Calu3 (cell line): ENCODE data around the gene IQSEC3. TPM values are rescaled to one million over a fixed set of nuclear protein-coding genes. Genes with fewer than 3 reads are reported as not detected.

Experiments used
- BruUV-seq: library from RNA; stranded (reverse); fragments of 400-500 nt; replicated peaks from 2 replicates; lab custom pipeline; 2021; lab: Mats Ljungman, UMichigan
- CTCF ChIA-PET: fragments of 300-600 bp; sonication (Branson Sonifier 250); formaldehyde crosslinking; loops from one replicate; lab custom pipeline; 2022; ENCODE audit warnings: antibody characterized with exemption; lab: Charles Lee
- DNase-seq: peaks from one replicate; pipeline ENCODE4 v3.0.0; 2022
- H3K27ac Mint-ChIP-seq: one replicate; pipeline ENCODE4 v1.8.0; 2022; ENCODE audit warnings: mixed read lengths; ENCODE audit not compliant: unreplicated experiment
- H3K27me3 Mint-ChIP-seq: one replicate; pipeline ENCODE4 v1.8.0; 2022; ENCODE audit warnings: mixed read lengths; ENCODE audit not compliant: unreplicated experiment
- H3K36me3 Mint-ChIP-seq: one replicate; pipeline ENCODE4 v1.8.0; 2022; ENCODE audit warnings: mild to moderate bottlenecking, moderate library complexity, mixed read lengths; ENCODE audit not compliant: insufficient read depth, unreplicated experiment
- H3K4me1 Mint-ChIP-seq: one replicate; pipeline ENCODE4 v1.8.0; 2022; ENCODE audit warnings: mild to moderate bottlenecking, low read depth, mixed read lengths; ENCODE audit not compliant: unreplicated experiment
- H3K4me3 Mint-ChIP-seq: one replicate; pipeline ENCODE4 v1.8.0; 2022; ENCODE audit warnings: mild to moderate bottlenecking, low read depth, moderate library complexity, mixed read lengths; ENCODE audit not compliant: unreplicated experiment
- H3K9me3 Mint-ChIP-seq: one replicate; pipeline ENCODE4 v1.8.0; 2022; ENCODE audit warnings: low read depth, mixed read lengths; ENCODE audit not compliant: unreplicated experiment
- CTCF ChIP-seq: fragments of 200-600 bp; IDR thresholded peaks from one replicate; pipeline ENCODE4 v1.8.0; 2022; ENCODE audit warnings: antibody characterized with exemption; ENCODE audit not compliant: unreplicated experiment
- intact Hi-C: fragments of 100-400 bp; cut with micrococcal nuclease; formaldehyde crosslinking; loops from one replicate; pipeline ENCODE4 v1.10.0; 2022; ENCODE audit not compliant: unreplicated experiment
- total RNA-seq: library from RNA; stranded (reverse); gene quantifications from 2 replicates; pipeline ENCODE4 v1.2.3, GENCODE V29; 2022

The IQSEC3 gene
- total RNA-seq, 1 experiment from 2014 or later: not detected

DNA sequence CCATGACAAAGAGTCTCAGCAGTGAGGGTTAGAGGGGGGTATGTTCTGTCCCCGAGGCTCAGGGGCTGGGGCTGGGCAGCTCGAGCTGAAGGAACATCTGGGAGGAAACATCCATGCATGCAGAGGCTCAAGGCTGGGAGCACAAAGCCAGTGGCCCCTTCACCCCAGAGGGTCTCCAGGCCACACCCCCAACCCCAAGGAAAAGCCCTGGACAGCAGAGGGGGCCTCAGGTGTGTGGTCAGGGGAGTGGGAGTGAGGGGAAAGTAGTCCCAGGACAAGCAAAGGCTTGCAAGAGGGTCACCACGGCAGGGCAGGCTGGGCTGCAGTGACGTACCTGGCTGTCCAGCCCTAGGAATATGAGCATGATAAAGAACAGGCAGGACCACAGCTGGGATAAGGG is 129.9 kb downstream of the IQSEC3 start:
- TF ChIP-seq CTCF: no peak
- H3K27ac Mint-ChIP-seq: no peak overlapping the region
- CTCF ChIA-PET: no interaction called here
- no peaks in the 10 kb centered on the region for H3K4me1 Mint-ChIP-seq
- peaks cover 71% of the 10 kb centered on the region for H3K27me3 Mint-ChIP-seq
- no peaks in the 10 kb centered on the region for H3K9me3 Mint-ChIP-seq
- no peaks in the 10 kb centered on the region for H3K36me3 Mint-ChIP-seq
- no TSS peak for BruUV-seq
- no peak overlapping the region for H3K4me3 Mint-ChIP-seq
- DNase-seq: no peak
- intact Hi-C loops: no loop called here

DNA sequence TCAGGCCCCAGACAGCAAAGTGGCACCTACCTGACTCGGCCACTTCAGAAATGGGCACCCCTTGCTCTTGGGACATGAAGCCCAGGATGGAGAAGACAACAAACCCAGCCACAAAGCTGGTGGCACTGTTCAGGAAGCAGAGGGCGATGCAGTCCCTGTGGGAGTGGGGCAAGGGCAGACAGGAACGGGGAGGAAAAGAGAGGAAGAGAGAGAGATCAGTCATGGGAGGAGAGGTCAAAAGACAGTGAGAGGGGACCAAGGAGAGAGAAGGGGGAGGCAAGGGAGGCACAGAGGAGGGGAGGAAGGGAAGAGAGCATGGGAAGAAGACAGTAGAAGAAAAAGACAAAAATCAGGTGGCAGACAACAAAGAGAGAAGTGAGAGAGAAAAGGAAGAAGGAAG is 130.8 kb downstream of the IQSEC3 start:
- no peaks in the 10 kb centered on the region for H3K9me3 Mint-ChIP-seq
- DNase-seq: no peak
- H3K27me3 Mint-ChIP-seq: peaks cover 71% of the 10 kb centered on the region
- H3K4me1 Mint-ChIP-seq: no peaks in the 10 kb centered on the region
- H3K36me3 Mint-ChIP-seq: no peaks in the 10 kb centered on the region
- TF ChIP-seq CTCF: no peak
- H3K4me3 Mint-ChIP-seq: no peak overlapping the region
- no TSS peak for BruUV-seq
- intact Hi-C loops: no loop called here
- no peak overlapping the region for H3K27ac Mint-ChIP-seq
- CTCF ChIA-PET: no interaction called here

- CTCF ChIA-PET: interaction anchor here (0.6 kb wide), 1 partner anchor 484 kb away, joined by 6 read pairs; no protein-coding TSS in a partner anchor
- no peaks in the 10 kb centered on the region for H3K36me3 Mint-ChIP-seq
- peaks cover 70% of the 10 kb centered on the region for H3K27me3 Mint-ChIP-seq
- no peak for TF ChIP-seq CTCF
- DNase-seq: no peak
- BruUV-seq: no TSS peak
- H3K9me3 Mint-ChIP-seq: no peaks in the 10 kb centered on the region
- no peak overlapping the region for H3K4me3 Mint-ChIP-seq
- H3K4me1 Mint-ChIP-seq: no peaks in the 10 kb centered on the region
- intact Hi-C loops: no loop called here
- H3K27ac Mint-ChIP-seq: no peak overlapping the region
Observed at GRCh38 chr12:197911-198695, 131.5 kb downstream of the IQSEC3 start.

GRCh38 chr12:198705-199104 is 132.1 kb downstream of the IQSEC3 start:
- no TSS peak for BruUV-seq
- no peak for TF ChIP-seq CTCF
- intact Hi-C loops: no loop called here
- Mint-ChIP-seq H3K27me3 (peaks cover 64% of the 10 kb centered on the region), H3K4me3 (no peak overlapping the region), H3K27ac (no peak overlapping the region), H3K9me3 (no peaks in the 10 kb centered on the region), H3K4me1 (no peaks in the 10 kb centered on the region), H3K36me3 (no peaks in the 10 kb centered on the region)
- CTCF ChIA-PET: interaction anchor here (0.6 kb wide), 1 partner anchor 483 kb away, joined by 6 read pairs; no protein-coding TSS in a partner anchor
- DNase-seq: no peak
